ENCODE data around the gene IFI27L2.

IFI27L2 gene

GRCh38 chr14:94152676-94153075, 23.3 kb upstream of the IFI27L2 start:
- DNase-seq (ENCODE audit: low read depth): no peak

DNA sequence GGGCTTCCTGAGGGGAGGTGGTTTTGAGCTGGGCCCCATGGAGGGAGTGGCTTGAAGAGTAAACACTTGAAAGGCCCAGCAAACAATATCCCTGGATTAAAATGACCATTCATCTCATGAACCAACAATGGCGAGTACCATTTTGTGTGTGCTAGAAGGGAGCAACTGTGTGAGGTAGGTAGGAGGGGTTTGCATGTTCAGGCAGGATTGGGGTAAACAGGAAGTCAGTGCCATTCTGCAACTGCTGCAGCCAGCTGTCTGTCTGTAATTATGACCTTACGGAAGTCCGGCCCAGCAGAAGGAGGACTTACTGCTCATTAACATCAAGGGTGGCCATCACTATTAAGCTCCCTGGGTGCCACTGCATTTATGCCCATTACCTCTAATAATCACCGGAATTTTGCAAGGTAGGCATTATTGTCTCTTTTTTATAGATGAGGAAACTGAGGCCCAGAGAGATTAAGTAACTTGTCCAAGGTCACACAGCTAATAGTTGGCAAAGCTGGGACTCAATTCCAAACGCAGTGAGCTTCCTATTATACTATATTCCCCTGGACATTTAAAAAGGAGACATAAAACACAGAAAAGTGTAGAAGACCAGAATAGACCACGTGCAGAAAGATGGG, 16.6 kb upstream of the IFI27L2 start:
- DNase-seq (ENCODE audit: low read depth): no peak

DNA sequence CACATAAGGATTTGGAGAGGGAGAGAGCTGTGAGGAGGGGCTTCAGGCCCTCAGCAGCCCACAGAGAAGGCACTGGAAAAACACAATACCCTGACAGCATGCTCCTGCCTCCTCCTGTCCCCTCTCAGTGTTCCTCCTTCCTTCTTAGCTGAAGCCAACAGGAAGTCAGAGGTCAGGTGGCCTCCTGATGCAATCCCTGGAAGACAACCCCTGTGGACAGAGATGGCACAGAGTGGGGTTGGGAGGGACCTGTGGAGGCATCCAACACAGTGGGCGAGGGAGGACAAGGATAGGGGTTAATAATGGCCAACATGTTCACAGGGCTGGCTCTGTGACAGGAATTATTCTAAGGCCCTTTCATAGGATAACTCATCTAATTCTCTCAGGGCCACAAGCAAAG, 15.4 kb upstream of the IFI27L2 start:
- no peak for DNase-seq (ENCODE audit: low read depth)

GRCh38 chr14:94143711-94144110, 14.3 kb upstream of the IFI27L2 start:
- no peak for DNase-seq (ENCODE audit: low read depth)

GRCh38 chr14:94143239-94143638, 13.8 kb upstream of the IFI27L2 start:
- no peak for DNase-seq (ENCODE audit: low read depth)

- no peak for DNase-seq (ENCODE audit: low read depth)
These were observed 13.4 kb upstream of the IFI27L2 start for GRCh38 chr14:94142836-94143235.

DNA sequence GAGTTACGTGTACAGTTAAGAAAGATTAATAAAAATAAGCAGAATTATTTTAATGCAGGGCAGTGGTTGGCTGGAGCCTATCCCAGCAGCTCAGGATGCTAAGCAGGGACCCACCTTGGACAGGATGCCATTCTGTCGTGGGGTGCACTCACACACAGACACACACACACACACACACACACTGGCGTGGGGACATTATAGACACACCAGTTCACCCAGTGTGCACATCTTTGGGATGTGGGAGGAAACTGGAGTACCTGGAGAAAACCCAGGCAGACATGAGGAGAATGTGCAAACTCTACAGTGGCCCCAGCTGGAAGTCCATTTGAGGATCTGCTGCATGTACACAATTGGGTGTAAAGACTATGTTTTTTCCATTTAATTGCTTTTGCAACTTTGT, 12.8 kb upstream of the IFI27L2 start:
- no peak for DNase-seq (ENCODE audit: low read depth)

DNA sequence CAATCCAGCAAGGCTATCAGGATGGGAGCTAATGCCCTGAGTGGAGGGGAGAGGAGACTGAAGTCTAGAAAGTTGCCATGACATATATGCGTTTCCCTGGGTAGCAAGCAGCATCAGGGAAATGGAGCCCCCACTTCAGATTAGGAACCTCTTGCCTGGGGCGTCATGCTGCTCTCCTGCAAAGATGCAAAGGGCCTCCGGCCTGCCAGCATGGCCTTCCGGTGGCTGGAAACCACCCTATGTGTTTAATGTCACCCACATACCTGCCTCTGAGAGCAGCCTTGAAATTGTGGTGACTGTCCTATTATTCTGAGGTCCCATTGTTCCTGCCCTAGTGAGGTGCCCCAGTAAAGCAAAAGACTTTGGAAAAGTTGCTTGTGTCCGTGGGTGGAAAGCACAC, 10.0 kb upstream of the IFI27L2 start:
- DNase-seq (ENCODE audit: low read depth): no peak

DNA sequence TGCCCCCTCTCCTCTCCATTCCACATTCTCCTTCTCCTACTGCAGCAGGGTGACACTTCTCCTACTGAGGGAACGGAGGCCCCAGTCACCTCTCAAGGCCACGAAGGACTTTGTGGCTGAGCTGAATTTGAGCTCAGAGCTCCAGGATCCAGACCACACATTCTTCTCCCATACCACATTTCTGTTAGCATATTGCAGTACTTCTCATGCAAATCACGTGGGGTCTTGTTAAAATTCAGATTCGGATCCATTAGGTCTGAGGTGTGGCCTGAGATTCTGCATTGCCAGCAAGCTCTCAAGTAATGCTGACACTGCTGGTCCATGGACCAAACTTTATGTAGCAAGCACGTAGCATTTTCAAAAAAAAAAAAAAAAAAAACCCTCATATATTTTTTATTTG, 9.6 kb upstream of the IFI27L2 start:
- DNase-seq (ENCODE audit: low read depth): no peak

- no peak for DNase-seq (ENCODE audit: low read depth)
These were observed 8.8 kb upstream of the IFI27L2 start for GRCh38 chr14:94138251-94138650.

DNA sequence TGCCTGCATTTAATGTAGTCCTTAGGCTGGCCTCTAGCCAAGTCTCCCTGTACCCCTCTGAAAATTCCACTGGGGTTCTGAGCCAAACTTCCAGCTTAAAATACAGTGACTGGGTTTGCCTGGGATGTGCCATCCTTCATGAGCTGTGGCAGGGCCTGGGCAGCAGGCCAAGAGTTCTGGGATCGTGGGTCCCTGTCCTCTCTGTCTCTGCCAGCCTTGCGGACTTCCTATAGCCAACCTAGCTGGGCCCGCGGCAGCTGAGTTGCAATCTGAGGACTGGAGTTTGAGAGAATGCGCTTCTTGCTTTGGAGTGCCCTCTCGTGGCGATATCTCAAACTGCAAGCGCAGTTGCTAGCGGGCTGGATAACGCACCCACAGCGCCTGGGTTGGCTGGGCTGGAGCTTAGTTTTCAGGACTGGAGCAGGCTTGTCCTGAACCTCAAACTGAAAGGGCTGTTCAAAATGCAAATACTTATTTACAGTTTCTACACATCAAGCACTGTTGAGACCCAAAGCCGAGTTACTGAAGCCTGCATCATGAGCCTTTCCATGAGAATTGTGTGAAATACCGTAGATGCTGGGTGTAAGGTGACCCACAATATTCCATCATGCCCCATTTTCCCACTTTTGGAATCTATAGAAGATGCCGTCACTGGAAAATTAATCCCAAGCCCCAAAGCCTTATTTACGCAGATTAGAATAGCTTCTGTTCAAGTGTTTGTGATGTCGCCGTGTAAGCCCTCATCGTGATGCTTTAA, 7.3 kb upstream of the IFI27L2 start:
- peak; percentile 34 for DNase-seq (ENCODE audit: low read depth)

- DNase-seq (ENCODE audit: low read depth): no peak
These were observed 6.1 kb upstream of the IFI27L2 start for GRCh38 chr14:94135476-94135875.

DNA sequence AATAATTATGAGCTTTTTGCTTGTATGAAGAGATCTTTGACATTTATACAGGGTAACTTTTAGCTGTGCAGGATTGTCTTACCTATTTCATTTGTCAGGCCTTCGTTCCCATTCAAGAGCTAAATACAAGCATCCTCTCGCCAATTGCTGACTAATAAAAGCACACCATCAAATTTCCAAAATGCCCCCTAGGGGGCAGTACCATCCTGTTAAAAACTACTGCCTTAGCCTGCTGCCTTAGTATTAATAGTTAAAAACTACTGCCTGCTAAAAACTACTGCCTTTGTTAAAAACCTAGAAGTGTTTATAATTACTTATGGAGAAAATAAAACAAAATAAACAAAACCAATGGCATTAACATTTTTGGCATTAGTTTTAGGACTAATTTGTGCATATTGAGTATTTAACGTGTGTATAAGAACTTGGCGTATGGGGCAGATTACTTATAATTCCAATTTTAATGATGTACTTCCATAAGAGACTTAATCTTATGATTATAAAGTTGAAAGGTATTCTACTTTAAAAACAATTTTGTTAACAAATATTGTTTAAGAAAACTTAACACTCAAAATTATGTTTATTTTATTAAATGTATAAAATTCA, 3.0 kb upstream of the IFI27L2 start:
- peak; percentile 33 for DNase-seq (ENCODE audit: low read depth)

- peak; percentile 38 for DNase-seq (ENCODE audit: low read depth)
These were observed 482 bp upstream of the IFI27L2 start for GRCh38 chr14:94129758-94130414.

DNA sequence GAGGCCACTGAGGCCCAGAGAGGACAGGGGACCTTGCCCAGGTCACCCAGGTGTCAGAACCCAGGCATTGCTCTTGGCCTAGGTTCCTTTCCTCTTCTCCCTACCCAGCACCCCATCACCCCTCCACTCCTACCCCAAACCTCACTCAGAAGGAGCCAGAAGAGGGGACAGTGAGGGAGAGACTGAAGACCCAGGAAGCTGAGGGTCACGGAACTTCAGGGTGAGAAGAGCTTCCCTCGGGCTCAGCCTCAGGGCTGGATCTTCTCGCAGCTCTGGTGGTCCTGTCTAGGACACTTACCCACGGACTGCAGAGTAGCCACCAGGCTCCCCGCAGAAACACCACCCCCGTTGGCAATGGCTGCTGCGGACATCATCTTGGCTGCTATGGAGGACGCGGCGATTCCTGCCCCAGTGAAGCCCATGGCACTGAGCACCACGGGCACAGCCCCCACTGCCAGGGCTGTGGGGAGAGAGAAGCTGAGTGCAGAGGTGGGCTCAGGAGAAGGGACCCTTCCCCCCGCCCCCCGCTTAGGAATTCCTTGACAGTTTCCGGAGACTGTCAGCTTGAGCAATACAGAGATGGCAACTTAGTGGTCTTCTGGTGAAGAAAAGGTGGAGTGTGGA, 1.1 kb downstream of the IFI27L2 start:
- no peak for DNase-seq (ENCODE audit: low read depth)

GRCh38 chr14:94127330-94127729, 2.1 kb downstream of the IFI27L2 start:
- DNase-seq (ENCODE audit: low read depth): no peak

GRCh38 chr14:94126800-94127199, 2.6 kb downstream of the IFI27L2 start:
- DNase-seq (ENCODE audit: low read depth): no peak

DNA sequence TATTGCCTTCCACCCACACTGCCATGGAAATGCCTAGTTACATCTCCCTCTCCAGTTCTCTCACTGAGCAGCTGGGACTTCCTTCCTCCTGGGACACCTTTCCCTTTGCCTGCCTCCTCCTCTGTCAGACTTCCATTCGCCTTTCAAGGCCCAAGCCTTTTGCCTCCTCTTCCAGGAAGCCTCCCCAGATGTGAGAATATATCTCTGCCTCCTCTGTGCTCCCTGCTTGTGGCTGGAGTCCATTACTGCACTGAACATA, 3.1 kb downstream of the IFI27L2 start:
- no peak for DNase-seq (ENCODE audit: low read depth)

DNA sequence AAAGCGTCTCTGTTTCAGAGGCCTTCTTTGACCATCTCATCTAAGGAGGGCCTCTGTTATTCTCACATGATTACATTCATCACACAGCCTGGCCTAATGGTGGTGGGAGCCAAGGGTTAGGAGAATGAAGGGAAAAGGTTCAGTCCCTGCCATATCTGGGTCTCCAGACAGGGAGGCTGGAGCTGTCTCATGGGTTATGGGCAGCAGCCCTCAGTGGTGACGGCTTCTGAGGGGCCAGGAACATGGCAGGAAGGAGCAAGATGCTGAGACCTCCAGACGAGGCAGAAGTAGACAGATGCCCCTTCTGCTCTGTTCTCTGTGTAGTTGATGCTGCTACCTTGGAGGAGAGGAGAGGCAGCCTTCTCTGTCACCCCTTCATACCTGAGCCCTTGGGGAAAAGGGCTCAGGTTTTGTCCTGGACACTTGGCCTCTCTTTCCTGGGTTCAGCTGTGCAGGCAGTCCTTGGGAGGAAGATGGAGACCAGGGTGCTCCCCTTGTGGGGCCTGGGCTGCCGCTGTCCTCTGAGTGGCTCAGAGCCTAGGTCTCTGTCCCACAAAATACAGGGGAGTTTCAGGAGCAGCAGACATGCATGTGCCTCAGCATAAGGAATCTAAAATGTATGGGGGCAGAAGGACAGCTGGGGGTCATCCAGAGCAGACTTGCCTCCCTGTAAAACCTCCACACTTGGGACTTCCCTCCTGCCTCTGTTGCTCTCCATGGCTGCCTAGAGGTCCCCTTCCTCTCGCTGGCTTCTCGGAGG, 3.6 kb downstream of the IFI27L2 start:
- no peak for DNase-seq (ENCODE audit: low read depth)

- DNase-seq (ENCODE audit: low read depth): no peak
These were observed 4.6 kb downstream of the IFI27L2 start for GRCh38 chr14:94124582-94125377.

- no peak for DNase-seq (ENCODE audit: low read depth)
These were observed 5.5 kb downstream of the IFI27L2 start for GRCh38 chr14:94123868-94124267.

Data from HS-27A (cell line).